NCI-H345 (cell line): Measurements from ENCODE around the gene CTDSP1.

Source experiments
- DNase-seq: peaks from one replicate; lab custom pipeline; 2025; lab: John Stamatoyannopoulos, UW

Gene CTDSP1

GRCh38 chr2:218383892-218384519 is 15.7 kb upstream of the CTDSP1 start:
- no peak for DNase-seq

- DNase-seq: no peak
Measured at GRCh38 chr2:218384975-218385374, 14.7 kb upstream of the CTDSP1 start.

- DNase-seq: no peak
Measured at GRCh38 chr2:218386505-218387368, 12.9 kb upstream of the CTDSP1 start.

- peak; percentile 81 for DNase-seq
Measured at GRCh38 chr2:218387369-218388194, 12.1 kb upstream of the CTDSP1 start.

- no peak for DNase-seq
Measured at GRCh38 chr2:218389333-218390150, 10.1 kb upstream of the CTDSP1 start.

GRCh38 chr2:218391202-218391601 is 8.5 kb upstream of the CTDSP1 start:
- no peak for DNase-seq

GRCh38 chr2:218392459-218392858 is 7.2 kb upstream of the CTDSP1 start:
- DNase-seq: no peak

- no peak for DNase-seq
Measured at GRCh38 chr2:218392891-218393462, 6.7 kb upstream of the CTDSP1 start.

GRCh38 chr2:218393750-218394290 is 5.8 kb upstream of the CTDSP1 start:
- no peak for DNase-seq

GRCh38 chr2:218394298-218395089 is 5.2 kb upstream of the CTDSP1 start:
- no peak for DNase-seq

GRCh38 chr2:218395090-218395444 is 4.6 kb upstream of the CTDSP1 start:
- no peak for DNase-seq

GRCh38 chr2:218395456-218395825 is 4.2 kb upstream of the CTDSP1 start:
- DNase-seq: no peak

- peak; percentile 92 for DNase-seq
Measured at GRCh38 chr2:218395826-218396687, 3.6 kb upstream of the CTDSP1 start.

GRCh38 chr2:218396688-218397462 is 2.8 kb upstream of the CTDSP1 start:
- DNase-seq: peak; percentile 93

- DNase-seq: peak; percentile 47
Measured at GRCh38 chr2:218397463-218397819, 2.2 kb upstream of the CTDSP1 start.

- DNase-seq: peak; percentile 47
Measured at GRCh38 chr2:218397820-218398436, 1.7 kb upstream of the CTDSP1 start.

- peak; percentile 64 for DNase-seq
Measured at GRCh38 chr2:218398437-218399390, 954 bp upstream of the CTDSP1 start.
